ENCODE data around the gene ZC3HAV1L.
"Not testable (repeated sequence)": the region's sequence is repeated elsewhere in the genome, so short reads cannot be mapped to it uniquely, and the experiment has no call there.

The ZC3HAV1L gene

GRCh38 chr7:139026551-139026950, 9.3 kb downstream of the ZC3HAV1L start:
- Histone ChIP-seq H3K9me2 (replicated peaks; ENCODE audit: insufficient read depth, low read length) (no peaks in the 10 kb centered on the region), H3K79me2 (ENCODE audit: low read length) (no peaks in the 10 kb centered on the region), H3K4me2 (ENCODE audit: low read depth, low read length) (no peak overlapping the region), H4K20me1 (ENCODE audit: insufficient read depth, low read length) (no peaks in the 10 kb centered on the region), H2AFZ (ENCODE audit: low read length) (no peak overlapping the region), H3K27me3 (replicated peaks; ENCODE audit: insufficient read depth, low read length) (no peaks in the 10 kb centered on the region), H3K36me3 (replicated peaks; ENCODE audit: insufficient read depth, low read length) (no peaks in the 10 kb centered on the region), H3K9me3 (replicated peaks; ENCODE audit: insufficient read depth, low read length) (no peaks in the 10 kb centered on the region), H3K9ac (ENCODE audit: low read length) (no peak overlapping the region), H3K27ac (ENCODE audit: low read length) (no peak overlapping the region), H3K4me3 (ENCODE audit: low read length) (no peak overlapping the region), H3K4me1 (ENCODE audit: low read length) (no peaks in the 10 kb centered on the region), H3F3A (ENCODE audit: insufficient read depth, low read length) (no peaks in the 10 kb centered on the region)
- DNase-seq = no peak
- TF ChIP-seq EZH2phosphoT487 (IDR thresholded peaks at IDR 0.05; ENCODE audit: low read length) (no peak), EZH2 (optimal IDR thresholded peaks at IDR 0.05; ENCODE audit: low read depth, low read length) (no peak)

DNA sequence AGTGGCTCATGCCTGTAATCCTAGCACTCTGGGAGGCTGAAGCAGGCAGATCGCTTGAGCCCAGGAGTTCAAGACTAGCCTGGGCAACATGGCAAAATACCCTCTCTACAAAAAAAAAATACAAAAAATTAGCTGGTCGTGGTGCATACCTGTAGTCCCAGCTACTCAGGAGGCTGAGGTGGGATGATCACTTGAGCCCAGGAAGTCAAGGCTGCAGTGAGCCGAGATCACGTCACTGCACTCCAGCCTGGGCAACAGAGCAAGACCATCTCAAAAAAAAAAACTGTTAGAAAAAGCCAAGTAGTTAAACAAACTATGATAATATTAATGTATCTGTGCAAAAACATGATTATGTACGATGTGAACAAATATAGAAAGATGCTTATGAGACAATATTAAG, 10.0 kb downstream of the ZC3HAV1L start:
- not testable (repeated sequence) for H3K9me2 ChIP-seq (replicated peaks; ENCODE audit: insufficient read depth, low read length); DNase-seq; H3K4me2 ChIP-seq (ENCODE audit: low read depth, low read length); H2AFZ ChIP-seq (ENCODE audit: low read length); H3K27ac ChIP-seq (ENCODE audit: low read length); H3K9ac ChIP-seq (ENCODE audit: low read length); H3K27me3 ChIP-seq (replicated peaks; ENCODE audit: insufficient read depth, low read length); H3K9me3 ChIP-seq (replicated peaks; ENCODE audit: insufficient read depth, low read length); H4K20me1 ChIP-seq (ENCODE audit: insufficient read depth, low read length); H3K36me3 ChIP-seq (replicated peaks; ENCODE audit: insufficient read depth, low read length); H3K4me3 ChIP-seq (ENCODE audit: low read length); H3K79me2 ChIP-seq (ENCODE audit: low read length); H3K4me1 ChIP-seq (ENCODE audit: low read length); H3F3A ChIP-seq (ENCODE audit: insufficient read depth, low read length)

DNA sequence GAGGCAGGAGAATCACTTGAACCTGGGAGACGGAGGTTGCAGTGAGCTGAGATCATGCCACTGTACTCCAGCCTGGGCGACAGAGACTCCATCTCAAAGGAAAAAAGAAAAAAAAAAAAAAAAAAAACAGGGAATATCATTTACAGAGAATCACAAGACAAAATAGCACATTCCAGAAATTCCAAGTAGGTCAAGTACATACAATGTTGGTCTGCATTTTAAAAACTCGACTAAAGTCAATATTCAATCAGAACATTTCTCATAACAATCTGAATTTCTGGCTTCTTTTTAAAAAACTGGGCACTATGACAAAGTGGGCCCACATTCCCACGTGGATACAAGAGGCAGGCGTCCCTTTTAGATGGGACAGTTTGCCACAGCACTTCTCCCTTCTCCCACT, 12.8 kb downstream of the ZC3HAV1L start:
- no peak for DNase-seq
- H3F3A ChIP-seq (ENCODE audit: insufficient read depth, low read length) = no peaks in the 10 kb centered on the region
- H3K36me3 ChIP-seq (replicated peaks; ENCODE audit: insufficient read depth, low read length) = no peaks in the 10 kb centered on the region

GRCh38 chr7:139022286-139022685, 13.6 kb downstream of the ZC3HAV1L start:
- H3K36me3 ChIP-seq (replicated peaks; ENCODE audit: insufficient read depth, low read length) = no peaks in the 10 kb centered on the region
- no peak for DNase-seq
- no peaks in the 10 kb centered on the region for H4K20me1 ChIP-seq (ENCODE audit: insufficient read depth, low read length)
- no peak overlapping the region for H3K9ac ChIP-seq (ENCODE audit: low read length)
- H3K27me3 ChIP-seq (replicated peaks; ENCODE audit: insufficient read depth, low read length) = no peaks in the 10 kb centered on the region
- no peak for TF ChIP-seq CTCF (IDR thresholded peaks at IDR 0.05; ENCODE audit: low read length)
- TF ChIP-seq EZH2 (optimal IDR thresholded peaks at IDR 0.05; ENCODE audit: low read depth, low read length) = no peak
- TF ChIP-seq EZH2phosphoT487 (IDR thresholded peaks at IDR 0.05; ENCODE audit: low read length) = no peak
- H2AFZ ChIP-seq (ENCODE audit: low read length) = no peak overlapping the region
- no peaks in the 10 kb centered on the region for H3K9me3 ChIP-seq (replicated peaks; ENCODE audit: insufficient read depth, low read length)
- H3K4me2 ChIP-seq (ENCODE audit: low read depth, low read length) = no peak overlapping the region
- H3K79me2 ChIP-seq (ENCODE audit: low read length) = no peaks in the 10 kb centered on the region
- no peak overlapping the region for H3K4me3 ChIP-seq (ENCODE audit: low read length)
- no peaks in the 10 kb centered on the region for H3K4me1 ChIP-seq (ENCODE audit: low read length)
- H3K27ac ChIP-seq (ENCODE audit: low read length) = no peak overlapping the region
- H3F3A ChIP-seq (ENCODE audit: insufficient read depth, low read length) = no peaks in the 10 kb centered on the region
- H3K9me2 ChIP-seq (replicated peaks; ENCODE audit: insufficient read depth, low read length) = no peaks in the 10 kb centered on the region

More for the DNA sequence above, 12.8 kb downstream of the ZC3HAV1L start:
- Histone ChIP-seq H3K79me2 (ENCODE audit: low read length) (no peaks in the 10 kb centered on the region), H3K9me3 (replicated peaks; ENCODE audit: insufficient read depth, low read length) (no peaks in the 10 kb centered on the region), H3K9me2 (replicated peaks; ENCODE audit: insufficient read depth, low read length) (no peaks in the 10 kb centered on the region), H3K27ac (ENCODE audit: low read length) (no peak overlapping the region), H3K27me3 (replicated peaks; ENCODE audit: insufficient read depth, low read length) (no peaks in the 10 kb centered on the region), H3K9ac (ENCODE audit: low read length) (no peak overlapping the region), H2AFZ (ENCODE audit: low read length) (no peak overlapping the region), H4K20me1 (ENCODE audit: insufficient read depth, low read length) (no peaks in the 10 kb centered on the region), H3K4me1 (ENCODE audit: low read length) (no peaks in the 10 kb centered on the region), H3K4me2 (ENCODE audit: low read depth, low read length) (no peak overlapping the region), H3K4me3 (ENCODE audit: low read length) (no peak overlapping the region)
- no peak for TF ChIP-seq CTCF (IDR thresholded peaks at IDR 0.05; ENCODE audit: low read length)
- no peak for TF ChIP-seq EZH2phosphoT487 (IDR thresholded peaks at IDR 0.05; ENCODE audit: low read length)
- no peak for TF ChIP-seq EZH2 (optimal IDR thresholded peaks at IDR 0.05; ENCODE audit: low read depth, low read length)

Data from MM.1S (cell line).